Tibial nerve (tissue), 3 donors: Measurements from ENCODE around the gene NCOA7.

Experiments
- POLR2A ChIP-seq, 2 donors: fragments of 450-650 bp; IDR thresholded peaks; one replicate each; pipeline ENCODE4 v1.6.1; 2017; ENCODE audit warnings: antibody characterized with exemption in 2 of 2, mild to moderate bottlenecking in 2 of 2, moderate library complexity in 2 of 2
- TF ChIP-seq, protein P1 (sequence below), 5 experiments: fragments of 200-600 bp in 3 of 5; fragments of 450-650 bp in 2 of 5; sonication (generic) in 3 of 5; IDR thresholded peaks; one replicate each; pipeline ENCODE4 v1.5.1; 2016 to 2019; ENCODE audit warnings: antibody characterized with exemption in 5 of 5, mild to moderate bottlenecking in 3 of 5, moderate library complexity in 2 of 5

DNA sequence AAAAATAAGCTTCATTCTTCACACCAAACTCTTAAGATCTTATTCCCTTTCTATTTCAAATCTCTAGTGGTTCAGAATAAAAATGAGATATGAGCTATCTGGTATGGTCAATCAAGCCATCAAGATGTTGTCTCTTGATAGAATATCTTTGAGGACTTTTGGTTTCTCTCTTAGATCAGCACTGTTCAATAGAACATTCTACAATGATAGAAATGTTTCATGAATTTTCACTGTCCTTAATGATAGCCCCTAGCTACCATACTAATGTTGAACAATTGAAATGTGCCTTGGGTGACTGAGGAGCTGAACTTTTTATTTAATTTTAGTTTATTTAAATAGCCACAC is 141.7 kb downstream of the NCOA7 start:
- TF ChIP-seq, protein P1, sequence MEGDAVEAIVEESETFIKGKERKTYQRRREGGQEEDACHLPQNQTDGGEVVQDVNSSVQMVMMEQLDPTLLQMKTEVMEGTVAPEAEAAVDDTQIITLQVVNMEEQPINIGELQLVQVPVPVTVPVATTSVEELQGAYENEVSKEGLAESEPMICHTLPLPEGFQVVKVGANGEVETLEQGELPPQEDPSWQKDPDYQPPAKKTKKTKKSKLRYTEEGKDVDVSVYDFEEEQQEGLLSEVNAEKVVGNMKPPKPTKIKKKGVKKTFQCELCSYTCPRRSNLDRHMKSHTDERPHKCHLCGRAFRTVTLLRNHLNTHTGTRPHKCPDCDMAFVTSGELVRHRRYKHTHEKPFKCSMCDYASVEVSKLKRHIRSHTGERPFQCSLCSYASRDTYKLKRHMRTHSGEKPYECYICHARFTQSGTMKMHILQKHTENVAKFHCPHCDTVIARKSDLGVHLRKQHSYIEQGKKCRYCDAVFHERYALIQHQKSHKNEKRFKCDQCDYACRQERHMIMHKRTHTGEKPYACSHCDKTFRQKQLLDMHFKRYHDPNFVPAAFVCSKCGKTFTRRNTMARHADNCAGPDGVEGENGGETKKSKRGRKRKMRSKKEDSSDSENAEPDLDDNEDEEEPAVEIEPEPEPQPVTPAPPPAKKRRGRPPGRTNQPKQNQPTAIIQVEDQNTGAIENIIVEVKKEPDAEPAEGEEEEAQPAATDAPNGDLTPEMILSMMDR (IDR thresholded peaks at IDR 0.05): no peak
- TF ChIP-seq POLR2A (IDR thresholded peaks at IDR 0.05): no peak
